Measurements from ENCODE around the gene ABLIM2.

The ABLIM2 gene

GRCh38 chr4:8032381-8032780 lies 126.2 kb downstream of the ABLIM2 start:
- no peak for DNase-seq (ENCODE audit: low read depth in 2 of 2, low spot score in 1 of 2)

- no peak for DNase-seq (ENCODE audit: low read depth in 2 of 2, low spot score in 1 of 2)
Measured at GRCh38 chr4:8030121-8030781, 128.4 kb downstream of the ABLIM2 start.

GRCh38 chr4:8029689-8030088 lies 128.9 kb downstream of the ABLIM2 start:
- DNase-seq (ENCODE audit: low read depth in 2 of 2, low spot score in 1 of 2): no peak

GRCh38 chr4:8028884-8029568 lies 129.6 kb downstream of the ABLIM2 start:
- DNase-seq (ENCODE audit: low read depth in 2 of 2, low spot score in 1 of 2): no peak

GRCh38 chr4:8028368-8028767 lies 130.2 kb downstream of the ABLIM2 start:
- DNase-seq (ENCODE audit: low read depth in 2 of 2, low spot score in 1 of 2): no peak

- no peak for DNase-seq (ENCODE audit: low read depth in 2 of 2, low spot score in 1 of 2)
Measured at GRCh38 chr4:8026453-8026852, 132.2 kb downstream of the ABLIM2 start.

DNA sequence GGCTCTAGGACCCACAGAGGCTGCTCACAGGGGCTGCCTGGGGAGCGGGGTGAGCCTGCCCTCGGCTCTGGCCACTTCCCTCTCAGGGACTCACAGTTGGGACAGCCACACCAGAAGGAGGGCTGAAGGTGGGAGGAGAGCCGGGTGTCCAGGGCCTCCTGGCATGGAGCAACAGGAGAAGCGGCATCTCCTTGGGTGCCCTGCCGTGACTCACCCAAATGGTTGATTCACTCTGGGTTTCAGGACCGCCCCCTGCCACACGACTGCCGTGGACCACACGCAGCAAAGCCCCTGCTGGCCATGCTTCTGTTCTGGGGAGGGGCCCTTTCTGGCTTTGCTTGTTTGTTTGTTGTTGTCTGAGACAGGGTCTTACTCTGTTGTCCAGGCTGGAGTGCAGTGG lies 132.9 kb downstream of the ABLIM2 start:
- no peak for DNase-seq (ENCODE audit: low read depth in 2 of 2, low spot score in 1 of 2)

GRCh38 chr4:8024073-8024786 lies 134.4 kb downstream of the ABLIM2 start:
- no peak for DNase-seq (ENCODE audit: low read depth in 2 of 2, low spot score in 1 of 2)

- no peak for DNase-seq (ENCODE audit: low read depth in 2 of 2, low spot score in 1 of 2)
Measured at GRCh38 chr4:8023696-8024033, 134.9 kb downstream of the ABLIM2 start.

- no peak for DNase-seq (ENCODE audit: low read depth in 2 of 2, low spot score in 1 of 2)
Measured at GRCh38 chr4:8022767-8023695, 135.6 kb downstream of the ABLIM2 start.

- DNase-seq (ENCODE audit: low read depth in 2 of 2, low spot score in 1 of 2): no peak
Measured at GRCh38 chr4:8021796-8022195, 136.8 kb downstream of the ABLIM2 start.

DNA sequence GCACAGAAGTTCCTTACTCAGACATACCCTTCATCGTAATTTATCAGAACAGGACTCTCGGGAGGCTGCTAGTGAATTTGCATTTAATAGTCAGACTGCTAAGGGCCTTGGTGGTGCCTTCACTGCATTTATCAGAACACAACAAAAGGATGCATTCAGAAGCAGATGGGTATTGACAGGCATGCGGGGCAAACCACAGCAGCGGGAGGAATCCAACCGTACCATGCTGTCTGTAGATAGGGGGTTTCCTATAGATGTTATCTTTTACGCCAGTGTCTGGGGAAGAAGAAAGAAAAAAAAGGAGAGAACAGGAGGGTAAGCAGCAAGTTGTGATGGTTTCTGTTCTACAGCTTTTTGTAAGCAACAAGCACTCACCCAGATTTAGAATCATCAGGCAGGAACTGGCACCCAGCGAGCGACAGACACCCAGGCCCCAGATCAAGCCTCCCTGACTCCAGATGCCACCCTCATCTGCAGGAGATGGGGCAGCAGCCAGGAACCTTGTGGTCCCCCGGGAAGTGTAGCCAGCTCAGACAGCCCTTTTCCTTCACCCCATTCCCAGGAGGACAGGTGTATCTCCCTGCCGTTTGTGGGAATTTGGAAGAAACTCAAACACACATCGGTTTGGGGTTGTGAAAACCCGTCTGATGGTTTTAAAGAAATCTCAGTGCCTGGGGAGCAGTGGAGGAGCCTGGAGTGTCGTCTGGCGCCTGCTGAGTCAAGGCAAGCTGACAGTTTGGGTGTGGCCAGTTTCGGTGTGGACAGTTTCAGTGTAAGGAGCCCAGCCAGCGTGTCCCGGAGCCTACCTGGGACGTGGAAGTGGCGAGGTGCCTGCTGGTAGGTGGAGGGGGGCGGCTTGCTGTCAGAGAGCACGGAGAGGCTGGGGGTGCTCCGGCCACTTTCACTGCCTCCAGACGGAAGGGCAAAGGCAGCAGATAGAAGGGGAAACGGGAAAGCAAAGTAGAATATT lies 138.9 kb downstream of the ABLIM2 start:
- no peak for DNase-seq (ENCODE audit: low read depth in 2 of 2, low spot score in 1 of 2)

GRCh38 chr4:8016527-8016926 lies 142.1 kb downstream of the ABLIM2 start:
- no peak for DNase-seq (ENCODE audit: low read depth in 2 of 2, low spot score in 1 of 2)

- DNase-seq (ENCODE audit: low read depth in 2 of 2, low spot score in 1 of 2): no peak
Measured at GRCh38 chr4:8015512-8015911, 143.1 kb downstream of the ABLIM2 start.

GRCh38 chr4:8013976-8014726 lies 144.5 kb downstream of the ABLIM2 start:
- DNase-seq (ENCODE audit: low read depth in 2 of 2, low spot score in 1 of 2): no peak

- no peak for DNase-seq (ENCODE audit: low read depth in 2 of 2, low spot score in 1 of 2)
Measured at GRCh38 chr4:8012517-8012916, 146.1 kb downstream of the ABLIM2 start.

GRCh38 chr4:8010618-8011017 lies 148.0 kb downstream of the ABLIM2 start:
- DNase-seq (ENCODE audit: low read depth in 2 of 2, low spot score in 1 of 2): no peak

DNA sequence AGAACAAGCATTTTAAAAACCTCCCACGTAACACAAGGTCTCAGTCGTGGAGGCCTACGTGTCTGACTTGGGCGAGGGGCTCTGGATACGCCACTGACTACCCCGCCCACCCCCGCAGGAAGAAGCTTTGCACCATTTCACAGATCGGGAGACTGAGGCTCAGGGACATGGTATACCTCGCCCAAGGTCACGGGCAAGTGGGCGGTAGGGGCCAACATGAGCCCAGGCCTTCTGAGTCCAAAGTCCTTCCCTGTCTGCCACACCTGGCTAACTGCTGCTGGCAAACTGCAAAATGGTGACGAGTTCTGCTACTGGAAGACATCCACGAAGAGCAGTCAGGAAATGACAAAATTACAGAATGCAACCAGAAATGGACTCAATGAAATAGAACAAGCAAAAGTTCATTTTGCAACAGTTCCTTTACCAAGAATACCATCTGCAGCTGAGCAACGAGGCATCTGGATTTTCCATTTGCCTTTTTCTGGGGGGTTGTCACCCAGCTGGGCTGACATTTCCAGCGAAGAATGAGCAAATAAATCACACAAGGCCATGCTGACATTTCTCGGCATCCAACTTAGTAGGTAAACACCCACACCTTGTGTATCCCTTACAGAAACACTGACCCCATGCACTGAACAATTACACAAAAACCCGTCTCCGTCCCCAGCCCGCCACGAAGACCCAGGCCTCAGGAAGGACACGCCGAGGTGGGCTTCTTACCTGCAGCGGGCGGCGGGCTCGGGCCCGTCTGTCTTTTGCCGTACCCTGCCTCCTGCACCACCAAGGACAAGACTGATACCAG lies 148.7 kb downstream of the ABLIM2 start:
- no peak for DNase-seq (ENCODE audit: low read depth in 2 of 2, low spot score in 1 of 2)

DNA sequence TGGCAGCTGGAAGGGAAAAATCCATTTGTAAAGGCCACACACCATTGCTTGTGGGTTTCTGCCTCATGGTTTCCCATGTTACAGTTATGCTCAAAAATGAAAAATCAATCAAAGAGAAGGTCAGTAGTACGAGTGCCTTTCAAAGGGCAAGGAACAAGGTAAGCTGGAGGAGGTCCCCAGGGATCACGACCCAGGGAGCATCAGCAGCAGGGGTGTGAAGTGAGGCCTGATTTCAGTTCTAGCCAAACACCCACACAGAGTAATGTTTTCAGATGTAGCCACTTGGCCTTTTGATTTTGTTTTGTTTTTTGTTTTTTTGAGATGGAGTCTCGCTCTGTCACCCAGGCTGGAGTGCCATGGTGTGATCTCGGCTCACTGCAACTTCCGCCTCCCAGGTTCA lies 149.5 kb downstream of the ABLIM2 start:
- no peak for DNase-seq (ENCODE audit: low read depth in 2 of 2, low spot score in 1 of 2)

Data from stimulated activated CD8-positive, alpha-beta memory T cell treated with anti-CD3 and anti-CD28 coated beads, Interleukin-4, amount 100 ng/mL, for 4 hours (primary cell).